Nephron (organoid): ENCODE results near the gene TYRO3.

Experiments
- H3K27ac Mint-ChIP-seq, 3 experiments: 2 replicates each; pipeline ENCODE4 v1.8.0; 2020; ENCODE audit warnings: mixed read lengths in 3 of 3, mild to moderate bottlenecking in 2 of 3, moderate library complexity in 1 of 3
- H3K27me3 Mint-ChIP-seq: 2 replicates; pipeline ENCODE4 v1.8.0; 2021; ENCODE audit warnings: low read depth, mild to moderate bottlenecking, moderate library complexity, mixed read lengths
- H3K36me3 Mint-ChIP-seq: 2 replicates; pipeline ENCODE4 v1.8.0; 2020; ENCODE audit warnings: low read depth, mixed read lengths
- H3K4me1 Mint-ChIP-seq: 2 replicates; pipeline ENCODE4 v1.8.0; 2020; ENCODE audit warnings: mixed read lengths
- H3K4me3 Mint-ChIP-seq, 3 experiments: 2 replicates each; pipeline ENCODE4 v1.8.0; 2020; ENCODE audit warnings: mild to moderate bottlenecking in 3 of 3, mixed read lengths in 3 of 3, moderate library complexity in 2 of 3
- H3K9me3 Mint-ChIP-seq: 2 replicates; pipeline ENCODE4 v1.8.0; 2020; ENCODE audit warnings: mixed read lengths
- TF ChIP-seq, protein P1 (sequence below), 3 experiments: fragments of 200-600 bp; sonication (generic); IDR thresholded peaks; one replicate each; pipeline ENCODE4 v1.5.0; 2021; ENCODE audit warnings: antibody characterized with exemption in 3 of 3; ENCODE audit not compliant: unreplicated experiment in 3 of 3

The TYRO3 gene

DNA sequence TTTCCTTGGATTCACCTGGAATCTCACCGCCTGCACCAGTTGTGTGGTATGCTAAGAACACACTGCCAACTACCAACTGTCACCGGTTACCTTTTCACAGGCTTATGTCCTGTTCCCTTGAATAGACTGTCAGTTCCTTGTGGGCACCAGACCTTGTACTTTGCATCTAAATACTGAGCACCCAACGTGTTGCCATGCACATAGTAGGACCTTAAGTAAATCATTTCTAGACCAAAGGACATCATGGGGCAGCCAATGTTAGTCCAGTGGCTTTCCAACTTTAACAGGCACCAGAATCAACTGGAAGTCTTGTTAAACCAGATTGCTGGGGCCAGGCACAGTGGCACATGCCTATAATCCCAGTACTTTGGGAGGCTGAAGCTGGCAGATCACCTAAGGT, 13.8 kb upstream of the TYRO3 start:
- Mint-ChIP-seq H3K27me3 (peaks cover 3% of the 10 kb centered on the region), H3K36me3 (no peaks in the 10 kb centered on the region), H3K4me1 (peaks cover 14% of the 10 kb centered on the region), H3K9me3 (no peaks in the 10 kb centered on the region), H3K27ac (peak overlapping the region in 2 of 3 experiments; percentile 41 to 50), H3K4me3 (peak overlapping the region; percentile 98 to 99 (median 99))
- TF ChIP-seq, protein P1, sequence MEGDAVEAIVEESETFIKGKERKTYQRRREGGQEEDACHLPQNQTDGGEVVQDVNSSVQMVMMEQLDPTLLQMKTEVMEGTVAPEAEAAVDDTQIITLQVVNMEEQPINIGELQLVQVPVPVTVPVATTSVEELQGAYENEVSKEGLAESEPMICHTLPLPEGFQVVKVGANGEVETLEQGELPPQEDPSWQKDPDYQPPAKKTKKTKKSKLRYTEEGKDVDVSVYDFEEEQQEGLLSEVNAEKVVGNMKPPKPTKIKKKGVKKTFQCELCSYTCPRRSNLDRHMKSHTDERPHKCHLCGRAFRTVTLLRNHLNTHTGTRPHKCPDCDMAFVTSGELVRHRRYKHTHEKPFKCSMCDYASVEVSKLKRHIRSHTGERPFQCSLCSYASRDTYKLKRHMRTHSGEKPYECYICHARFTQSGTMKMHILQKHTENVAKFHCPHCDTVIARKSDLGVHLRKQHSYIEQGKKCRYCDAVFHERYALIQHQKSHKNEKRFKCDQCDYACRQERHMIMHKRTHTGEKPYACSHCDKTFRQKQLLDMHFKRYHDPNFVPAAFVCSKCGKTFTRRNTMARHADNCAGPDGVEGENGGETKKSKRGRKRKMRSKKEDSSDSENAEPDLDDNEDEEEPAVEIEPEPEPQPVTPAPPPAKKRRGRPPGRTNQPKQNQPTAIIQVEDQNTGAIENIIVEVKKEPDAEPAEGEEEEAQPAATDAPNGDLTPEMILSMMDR (IDR thresholded peaks at IDR 0.05; ENCODE audit: unreplicated experiment in 3 of 3) = no peak

DNA sequence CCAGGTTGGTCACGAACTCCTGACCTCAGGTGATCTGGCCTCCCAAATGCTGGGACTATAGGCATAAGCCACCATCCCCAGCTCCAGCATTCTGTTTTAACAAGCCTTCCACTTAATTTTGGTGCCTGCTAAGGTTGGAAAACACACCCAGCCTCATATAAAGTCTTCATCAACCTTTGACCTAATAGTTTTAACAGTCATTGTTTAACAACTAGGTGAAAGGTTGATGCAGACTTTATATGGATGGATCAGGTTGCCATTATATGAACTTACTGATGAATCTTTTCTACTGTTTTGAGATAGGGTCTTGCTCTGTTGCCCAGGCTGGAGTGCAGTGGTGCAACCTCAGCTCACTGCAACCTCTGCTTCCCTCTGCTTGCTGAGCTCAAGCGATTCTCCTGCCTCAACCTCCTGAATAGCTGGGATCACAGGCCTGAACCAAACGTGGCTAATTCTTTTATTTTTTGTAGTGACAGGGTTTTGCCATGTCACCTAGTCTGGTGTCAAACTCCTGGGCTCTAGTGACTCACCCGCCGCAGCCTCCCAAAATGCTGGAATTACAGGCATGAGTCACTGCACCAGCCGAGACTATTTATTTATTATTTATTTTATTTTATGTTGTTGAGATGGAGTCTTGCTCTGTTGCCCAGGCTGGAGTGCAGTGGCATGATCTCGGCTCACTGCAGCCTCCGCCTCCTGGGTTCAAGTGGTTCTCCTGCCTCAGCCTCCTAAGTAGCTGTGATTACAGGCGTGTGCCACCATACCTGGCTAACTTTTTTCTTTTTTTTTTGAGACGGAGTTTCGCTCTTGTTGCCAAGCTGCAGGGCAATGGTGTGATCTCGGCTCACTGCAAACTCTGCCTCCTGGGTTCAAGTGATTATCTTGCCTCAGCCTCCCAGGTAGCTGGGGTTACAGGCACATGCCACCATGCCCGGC, 11.9 kb upstream of the TYRO3 start:
- Mint-ChIP-seq H3K36me3 (no peaks in the 10 kb centered on the region), H3K4me3 (peak overlapping the region in 2 of 3 experiments; percentile 46 to 51), H3K9me3 (no peaks in the 10 kb centered on the region), H3K4me1 (peaks cover 12% of the 10 kb centered on the region), H3K27me3 (peaks cover 3% of the 10 kb centered on the region), H3K27ac (no peak overlapping the region)
- TF ChIP-seq, protein P1 (IDR thresholded peaks at IDR 0.05; ENCODE audit: unreplicated experiment in 3 of 3) = no peak

DNA sequence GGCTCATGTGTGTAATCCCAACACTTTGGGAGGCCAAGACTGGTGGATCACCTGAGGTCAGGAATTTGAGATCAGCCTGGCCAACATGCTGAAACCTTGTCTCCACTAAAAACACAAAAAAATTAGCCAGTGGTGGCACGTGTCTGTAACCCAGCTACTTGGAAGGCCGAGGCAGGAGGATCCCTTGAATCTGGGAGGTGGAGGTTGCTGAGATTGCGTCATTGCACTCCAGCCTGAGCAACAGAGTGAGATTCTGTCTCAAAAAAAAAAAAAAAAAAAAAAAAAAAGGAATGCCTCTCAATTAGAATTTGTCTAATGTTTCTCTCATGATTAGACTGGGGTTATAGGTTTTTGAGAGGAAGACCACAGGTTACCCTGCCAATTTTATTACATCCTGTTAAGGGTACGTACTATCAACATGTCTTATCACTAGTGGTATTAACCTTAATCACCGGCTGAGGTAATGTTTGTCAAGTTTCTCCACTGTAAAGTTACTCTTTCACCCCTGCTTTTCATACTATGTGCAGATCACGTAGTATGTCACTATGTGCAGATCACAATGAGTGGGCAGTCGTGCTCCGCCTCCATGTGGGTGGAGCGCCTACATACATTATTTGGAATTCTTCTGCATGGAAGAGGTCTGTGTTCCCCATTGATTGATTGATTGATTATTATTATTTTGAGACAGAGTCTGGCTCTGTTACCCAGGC, 8.8 kb upstream of the TYRO3 start:
- no peaks in the 10 kb centered on the region for H3K27me3 Mint-ChIP-seq
- H3K4me3 Mint-ChIP-seq = no peak overlapping the region
- H3K36me3 Mint-ChIP-seq = no peaks in the 10 kb centered on the region
- H3K9me3 Mint-ChIP-seq = no peaks in the 10 kb centered on the region
- TF ChIP-seq, protein P1 (IDR thresholded peaks at IDR 0.05; ENCODE audit: unreplicated experiment in 3 of 3) = no peak
- peaks cover 5% of the 10 kb centered on the region for H3K4me1 Mint-ChIP-seq
- no peak overlapping the region for H3K27ac Mint-ChIP-seq

DNA sequence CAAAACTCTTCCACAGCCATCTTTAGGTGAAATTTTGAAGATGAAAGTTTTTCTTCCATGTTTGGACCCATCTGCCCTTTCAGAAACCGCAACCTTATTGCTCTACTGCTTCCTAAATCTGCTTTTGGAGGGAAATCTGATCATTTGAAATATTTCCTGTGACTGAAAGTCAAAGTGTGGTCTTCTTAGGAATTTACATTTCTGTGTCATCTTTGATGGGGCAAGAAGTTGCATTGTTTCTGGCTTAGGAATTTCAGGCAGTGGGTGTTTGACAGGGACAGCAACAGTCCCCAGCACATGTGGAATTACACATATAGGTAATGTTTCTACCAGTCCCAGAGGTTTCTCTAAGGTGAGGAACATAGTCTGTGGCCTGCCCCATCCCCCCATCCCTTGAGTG, 5.3 kb upstream of the TYRO3 start:
- Mint-ChIP-seq H3K27ac (no peak overlapping the region), H3K4me1 (peaks cover 16% of the 10 kb centered on the region), H3K36me3 (no peaks in the 10 kb centered on the region), H3K27me3 (peaks cover 8% of the 10 kb centered on the region), H3K9me3 (no peaks in the 10 kb centered on the region), H3K4me3 (no peak overlapping the region)
- TF ChIP-seq, protein P1 (IDR thresholded peaks at IDR 0.05; ENCODE audit: unreplicated experiment in 3 of 3) = no peak

DNA sequence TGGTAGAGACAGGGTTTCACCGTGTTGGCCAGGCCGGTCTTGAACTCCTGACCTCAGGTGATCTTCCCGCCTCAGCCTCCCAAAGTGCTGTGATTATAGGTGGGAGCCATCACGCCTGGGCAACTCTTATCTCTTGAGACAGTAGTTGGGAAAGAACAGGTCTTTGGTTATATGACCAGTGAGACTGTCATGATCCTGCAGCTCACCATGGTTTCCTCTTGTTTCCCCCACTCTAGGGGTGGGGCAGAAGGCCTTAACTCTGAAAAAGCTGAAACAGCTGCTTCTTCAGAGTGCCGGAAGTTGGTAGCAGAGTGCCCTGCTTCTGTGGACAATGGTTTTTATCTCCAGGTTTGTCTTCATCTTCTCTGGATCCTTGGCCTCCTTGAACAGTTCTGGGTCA, 4.7 kb upstream of the TYRO3 start:
- Mint-ChIP-seq H3K36me3 (no peaks in the 10 kb centered on the region), H3K4me1 (peaks cover 16% of the 10 kb centered on the region), H3K4me3 (no peak overlapping the region), H3K27ac (no peak overlapping the region), H3K9me3 (no peaks in the 10 kb centered on the region), H3K27me3 (peaks cover 8% of the 10 kb centered on the region)
- TF ChIP-seq, protein P1 (IDR thresholded peaks at IDR 0.05; ENCODE audit: unreplicated experiment in 3 of 3) = no peak
